Measurements from ENCODE around the gene CLDN6. TPM values are rescaled to one million over a fixed set of nuclear protein-coding genes. Genes with fewer than 3 reads are reported as not detected.

Gene CLDN6
- total and polyA plus RNA-seq, 7 experiments from 2014 or later, result not detected

GRCh38 chr16:2980227-2981176 lies 37.5 kb downstream of the CLDN6 start, which contains the start of gene PKMYT1:
TSS of gene PKMYT1 (minus strand) at chr16:2980446. CDS start at chr16:2979657, 789 bp downstream.
- peaks cover 0 to 2% (median 0%) of the 10 kb centered on the region in 11 donors for H3K9me3 Mint-ChIP-seq
- peak within 1 kb of the TSS in 8 of 9 donors; percentile 65 to 89 (median 78) for H3K27ac Mint-ChIP-seq
- peaks cover 5 to 6% of the 10 kb centered on the region in 2 donors for H3K4me1 ChIP-seq (ENCODE audit: control insufficient read depth in 2 of 2, insufficient read depth in 2 of 2, low read length in 2 of 2)
- peaks cover 0 to 2% (median 0%) of the 10 kb centered on the region in 5 donors for H3K27me3 Mint-ChIP-seq
- H3K4me3 Mint-ChIP-seq, result peak within 1 kb of the TSS; percentile 72 to 91 (median 82)
- peak; percentile 97 for ATAC-seq
- H3K27ac ChIP-seq (ENCODE audit: low read depth, low read length), result peak within 1 kb of the TSS; percentile 94
- H3K9me3 ChIP-seq (ENCODE audit: control insufficient read depth in 2 of 3, low read length in 3 of 3), result no peaks in the 10 kb centered on the region
- peak; percentile 86 to 100 (median 96) for DNase-seq
- no peaks in the 10 kb centered on the region for H3K36me3 ChIP-seq (ENCODE audit: control insufficient read depth in 2 of 3, insufficient read depth in 3 of 3, low read length in 3 of 3)
- ChIA-PET CTCF (interaction anchor here (0.6 to 1.2 kb wide), 3 partner anchors 53 to 1237 kb away, joined by 3 read pairs; no protein-coding TSS in a partner anchor), POLR2A (interaction anchor here (0.6 to 3.2 kb wide), 17 partner anchors 8 to 1517 kb away, joined by 3 to 17 read pairs (median 3); partner anchors contain the start of genes BICDL2, FLYWCH1, FLYWCH2 and HCFC1R1)
- H3K4me1 Mint-ChIP-seq, result peaks cover 9 to 29% (median 14%) of the 10 kb centered on the region in 7 donors
- H3K27me3 ChIP-seq (ENCODE audit: control insufficient read depth in 2 of 2, insufficient read depth in 2 of 2, low read length in 2 of 2), result no peaks in the 10 kb centered on the region
- peak within 1 kb of the TSS; percentile 73 for H3K4me3 ChIP-seq (ENCODE audit: low read length)
- H3K36me3 Mint-ChIP-seq, result peaks cover 0 to 4% (median 0%) of the 10 kb centered on the region in 5 donors
- intact Hi-C loops (cut with micrococcal nuclease), result loop anchor here (1.0 to 5.0 kb wide), 8 partner anchors 10 to 98 kb away; partner anchors contain the start of genes FLYWCH1 (in 1 of the 2), FLYWCH2 (in 1 of the 2), PAQR4 (in 1 of the 2) and THOC6 (in 1 of the 2)

GRCh38 chr16:2979669-2980226 lies 38.2 kb downstream of the CLDN6 start:
- peak overlapping the region in 8 of 10 donors; percentile 33 to 91 (median 66) for H3K4me3 Mint-ChIP-seq

GRCh38 chr16:2977440-2977839 lies 40.5 kb downstream of the CLDN6 start:
- DNase-seq (no peak), ATAC-seq (no peak)
- peaks cover 0 to 1% (median 0%) of the 10 kb centered on the region in 11 donors for H3K9me3 Mint-ChIP-seq
- intact Hi-C loops (cut with micrococcal nuclease), result no loop called here
- Histone ChIP-seq H3K4me1 (ENCODE audit: control insufficient read depth in 2 of 2, insufficient read depth in 2 of 2, low read length in 2 of 2) (peaks cover 5 to 6% of the 10 kb centered on the region in 2 donors), H3K27ac (ENCODE audit: low read depth, low read length) (no peak overlapping the region), H3K9me3 (ENCODE audit: control insufficient read depth in 2 of 3, low read length in 3 of 3) (no peaks in the 10 kb centered on the region), H3K4me3 (ENCODE audit: low read length) (no peak overlapping the region), H3K36me3 (ENCODE audit: control insufficient read depth in 2 of 3, insufficient read depth in 3 of 3, low read length in 3 of 3) (no peaks in the 10 kb centered on the region), H3K27me3 (ENCODE audit: control insufficient read depth in 2 of 2, insufficient read depth in 2 of 2, low read length in 2 of 2) (no peaks in the 10 kb centered on the region)
- no peaks in the 10 kb centered on the region for H3K27me3 Mint-ChIP-seq
- H3K27ac Mint-ChIP-seq, result no peak overlapping the region
- H3K4me3 Mint-ChIP-seq, result peak overlapping the region in 1 of 10 donors; percentile 61
- ChIA-PET POLR2A (interaction anchor here (0.6 kb wide), 3 partner anchors 107 to 277 kb away, joined by 3 to 5 read pairs (median 3); no protein-coding TSS in a partner anchor), CTCF (interaction anchor here (0.7 kb wide), 1 partner anchor 86 kb away, joined by 4 read pairs; no protein-coding TSS in a partner anchor)
- H3K36me3 Mint-ChIP-seq, result peaks cover 0 to 4% (median 0%) of the 10 kb centered on the region in 5 donors
- peaks cover 8 to 18% (median 11%) of the 10 kb centered on the region in 7 donors for H3K4me1 Mint-ChIP-seq

More at GRCh38 chr16:2979669-2980226, 38.2 kb downstream of the CLDN6 start:
- DNase-seq (peak in 1 of 9 donors; percentile 57), ATAC-seq (no peak)
- peaks cover 5 to 6% of the 10 kb centered on the region in 2 donors for H3K4me1 ChIP-seq (ENCODE audit: control insufficient read depth in 2 of 2, insufficient read depth in 2 of 2, low read length in 2 of 2)
- peak overlapping the region in 1 of 9 donors; percentile 88 for H3K27ac Mint-ChIP-seq
- POLR2A ChIA-PET, result interaction anchor here (0.6 to 2.5 kb wide), 6 partner anchors 15 to 135 kb away, joined by 3 to 6 read pairs (median 3); partner anchors contain the start of genes FLYWCH1 and TNFRSF12A
- peaks cover 0 to 4% (median 0%) of the 10 kb centered on the region in 5 donors for H3K36me3 Mint-ChIP-seq
- CTCF ChIA-PET, result no interaction called here
- peaks cover 9 to 29% (median 14%) of the 10 kb centered on the region in 7 donors for H3K4me1 Mint-ChIP-seq
- H3K4me3 ChIP-seq (ENCODE audit: low read length), result peak overlapping the region; percentile 73
- no peaks in the 10 kb centered on the region for H3K9me3 ChIP-seq (ENCODE audit: control insufficient read depth in 2 of 3, low read length in 3 of 3)
- peaks cover 0 to 2% (median 0%) of the 10 kb centered on the region in 11 donors for H3K9me3 Mint-ChIP-seq
- H3K27me3 Mint-ChIP-seq, result peaks cover 0 to 2% (median 0%) of the 10 kb centered on the region in 5 donors
- intact Hi-C loops (cut with micrococcal nuclease), result loop anchor here (1.0 to 5.0 kb wide), 8 partner anchors 9 to 97 kb away; partner anchors contain the start of genes FLYWCH1 (in 1 of the 2), FLYWCH2 (in 1 of the 2), PAQR4 (in 1 of the 2) and THOC6 (in 1 of the 2)
- no peaks in the 10 kb centered on the region for H3K36me3 ChIP-seq (ENCODE audit: control insufficient read depth in 2 of 3, insufficient read depth in 3 of 3, low read length in 3 of 3)
- no peak overlapping the region for H3K27ac ChIP-seq (ENCODE audit: low read depth, low read length)
- no peaks in the 10 kb centered on the region for H3K27me3 ChIP-seq (ENCODE audit: control insufficient read depth in 2 of 2, insufficient read depth in 2 of 2, low read length in 2 of 2)

- Mint-ChIP-seq H3K36me3 (peaks cover 0 to 3% (median 0%) of the 10 kb centered on the region in 5 donors), H3K27me3 (peaks cover 0 to 6% (median 0%) of the 10 kb centered on the region in 5 donors), H3K4me1 (peaks cover under 1 to 21% (median 6%) of the 10 kb centered on the region in 7 donors), H3K27ac (no peak overlapping the region), H3K4me3 (no peak overlapping the region), H3K9me3 (peaks cover 0 to 1% (median 0%) of the 10 kb centered on the region in 11 donors)
- Histone ChIP-seq H3K27me3 (ENCODE audit: control insufficient read depth in 2 of 2, insufficient read depth in 2 of 2, low read length in 2 of 2) (no peaks in the 10 kb centered on the region), H3K27ac (ENCODE audit: low read depth, low read length) (no peak overlapping the region), H3K4me3 (ENCODE audit: low read length) (no peak overlapping the region), H3K4me1 (ENCODE audit: control insufficient read depth in 2 of 2, insufficient read depth in 2 of 2, low read length in 2 of 2) (peaks cover 5 to 6% of the 10 kb centered on the region in 2 donors), H3K36me3 (ENCODE audit: control insufficient read depth in 2 of 3, insufficient read depth in 3 of 3, low read length in 3 of 3) (no peaks in the 10 kb centered on the region), H3K9me3 (ENCODE audit: control insufficient read depth in 2 of 3, low read length in 3 of 3) (no peaks in the 10 kb centered on the region)
- intact Hi-C loops (cut with micrococcal nuclease), result no loop called here
- ChIA-PET POLR2A (interaction anchor here (0.6 kb wide), 1 partner anchor 106 kb away, joined by 3 read pairs; no protein-coding TSS in a partner anchor), CTCF (no interaction called here)
- ATAC-seq, result no peak
- no peak for DNase-seq
Measured at GRCh38 chr16:2976673-2977072, 41.3 kb downstream of the CLDN6 start.

GRCh38 chr16:2976201-2976600 lies 41.8 kb downstream of the CLDN6 start:
- Histone ChIP-seq H3K27ac (ENCODE audit: low read depth, low read length) (no peak overlapping the region), H3K27me3 (ENCODE audit: control insufficient read depth in 2 of 2, insufficient read depth in 2 of 2, low read length in 2 of 2) (no peaks in the 10 kb centered on the region), H3K4me3 (ENCODE audit: low read length) (no peak overlapping the region), H3K4me1 (ENCODE audit: control insufficient read depth in 2 of 2, insufficient read depth in 2 of 2, low read length in 2 of 2) (peaks cover 5 to 6% of the 10 kb centered on the region in 2 donors), H3K9me3 (ENCODE audit: control insufficient read depth in 2 of 3, low read length in 3 of 3) (no peaks in the 10 kb centered on the region), H3K36me3 (ENCODE audit: control insufficient read depth in 2 of 3, insufficient read depth in 3 of 3, low read length in 3 of 3) (no peaks in the 10 kb centered on the region)
- peaks cover 0 to 2% (median 0%) of the 10 kb centered on the region in 5 donors for H3K36me3 Mint-ChIP-seq
- no peak overlapping the region for H3K4me3 Mint-ChIP-seq
- ChIA-PET POLR2A (no interaction called here), CTCF (no interaction called here)
- peaks cover 0 to 6% (median 0%) of the 10 kb centered on the region in 5 donors for H3K27me3 Mint-ChIP-seq
- H3K4me1 Mint-ChIP-seq, result peaks cover 0 to 19% (median 1%) of the 10 kb centered on the region in 7 donors
- intact Hi-C loops (cut with micrococcal nuclease), result no loop called here
- ATAC-seq (no peak), DNase-seq (no peak)
- H3K27ac Mint-ChIP-seq, result no peak overlapping the region
- peaks cover 0 to 1% (median 0%) of the 10 kb centered on the region in 11 donors for H3K9me3 Mint-ChIP-seq
